LNCAP (cell line): ENCODE measurements around the gene RAB27A.

ENCODE experiments used
- CTCF ChIP-seq: fragments of 450-650 bp; IDR thresholded peaks from 2 replicates; pipeline ENCODE4 v1.5.1; 2017; ENCODE audit warnings: mild to moderate bottlenecking

RAB27A gene

GRCh38 chr15:55220606-55221005 lies 69.0 kb downstream of the RAB27A start:
- TF ChIP-seq CTCF, result no peak

- TF ChIP-seq CTCF, result no peak
Measured at GRCh38 chr15:55218056-55218455, 71.6 kb downstream of the RAB27A start.

- no peak for TF ChIP-seq CTCF
Measured at GRCh38 chr15:55204464-55204863, 85.1 kb downstream of the RAB27A start.

- no peak for TF ChIP-seq CTCF
Measured at GRCh38 chr15:55202206-55202605, 87.4 kb downstream of the RAB27A start.

GRCh38 chr15:55198706-55199105 lies 90.9 kb downstream of the RAB27A start:
- TF ChIP-seq CTCF, result no peak

GRCh38 chr15:55197719-55198118 lies 91.9 kb downstream of the RAB27A start:
- no peak for TF ChIP-seq CTCF

GRCh38 chr15:55197362-55197705 lies 92.3 kb downstream of the RAB27A start:
- TF ChIP-seq CTCF, result no peak

- peak; percentile 62 for TF ChIP-seq CTCF
Measured at GRCh38 chr15:55196458-55197361, 92.9 kb downstream of the RAB27A start, which contains the start of gene RSL24D1. Gene RSL24D1 (minus strand): TSS chr15:55196941. CDS start chr15:55196890, 51 bp downstream.
